SU-DHL-6 (cell line): ENCODE data around the gene MESD.

ENCODE experiments used
- H2AFZ ChIP-seq: fragments of 200-600 bp; sonication (generic); 2 replicates; pipeline ENCODE4 v1.6.1; 2014; ENCODE audit warnings: low read depth, mild to moderate bottlenecking, moderate library complexity, mixed read lengths, antibody characterized with exemption, low read length; ENCODE audit not compliant: severe bottlenecking
- H3F3A ChIP-seq: fragments of 200-600 bp; shearing (Covaris generic); 2 replicates; pipeline ENCODE4 v1.6.0; 2016; ENCODE audit warnings: antibody characterized with exemption, mild to moderate bottlenecking; ENCODE audit not compliant: insufficient read depth
- H3K27ac ChIP-seq: fragments of 200-600 bp; sonication (generic); 2 replicates; pipeline ENCODE4 v1.5.1; 2016; ENCODE audit warnings: low read depth, mild to moderate bottlenecking, low read length, moderate library complexity, mixed read lengths
- H3K27me3 ChIP-seq: fragments of 200-600 bp; sonication (generic), shearing (Covaris generic); 2 replicates; pipeline ENCODE4 v1.6.0; 2014; ENCODE audit warnings: mild to moderate bottlenecking, low read length
- H3K36me3 ChIP-seq: fragments of 200-600 bp; sonication (generic); 2 replicates; pipeline ENCODE4 v1.6.1; 2014; ENCODE audit warnings: mild to moderate bottlenecking, low read length, mixed read lengths
- H3K4me2 ChIP-seq: fragments of 300-600, 200-600 bp; shearing (Covaris generic), sonication (generic); 2 replicates; pipeline ENCODE4 v1.6.0; 2014; ENCODE audit warnings: low read length, low read depth, mild to moderate bottlenecking; ENCODE audit not compliant: poor library complexity, severe bottlenecking
- H3K4me3 ChIP-seq: fragments of 200-600 bp; sonication (generic); 2 replicates; pipeline ENCODE4 v1.5.1; 2014; ENCODE audit warnings: antibody characterized with exemption, low read length, mild to moderate bottlenecking, mixed read lengths; ENCODE audit not compliant: insufficient read depth, poor library complexity, severe bottlenecking
- H3K79me2 ChIP-seq: fragments of 200-600 bp; sonication (generic); 2 replicates; pipeline ENCODE4 v1.6.1; 2014; ENCODE audit warnings: mild to moderate bottlenecking, low read length, moderate library complexity; ENCODE audit not compliant: insufficient read depth
- H3K9ac ChIP-seq: fragments of 200-600 bp; sonication (generic); 2 replicates; pipeline ENCODE4 v1.7.0; 2014; ENCODE audit warnings: mild to moderate bottlenecking, low read length
- H3K9me2 ChIP-seq: fragments of 200-600 bp; sonication (generic); replicated peaks from 2 replicates; pipeline ENCODE4 v1.6.1; 2014; ENCODE audit warnings: low read length; ENCODE audit not compliant: insufficient read depth
- H3K9me3 ChIP-seq: fragments of 200-600 bp; sonication (generic); 2 replicates; pipeline ENCODE4 v1.6.1; 2014; ENCODE audit warnings: low read length, mixed read lengths; ENCODE audit not compliant: insufficient read depth
- H4K20me1 ChIP-seq: fragments of 200-600 bp; sonication (generic); 2 replicates; pipeline ENCODE4 v1.6.1; 2014; ENCODE audit warnings: low read depth, mild to moderate bottlenecking, antibody characterized with exemption, low read length, moderate library complexity, mixed read lengths
- CTCF ChIP-seq: fragments of 200-600 bp; sonication (generic); IDR thresholded peaks from one replicate; pipeline ENCODE4 v1.5.1; 2017; ENCODE audit warnings: antibody characterized with exemption, mild to moderate bottlenecking, low read length, moderate library complexity; ENCODE audit not compliant: insufficient read depth, poor library complexity, severe bottlenecking
- EZH2phosphoT487 ChIP-seq: fragments of 200-600 bp; sonication (generic), shearing (Covaris generic); conservative IDR thresholded peaks from 2 replicates; pipeline ENCODE4 v1.6.1; 2018; ENCODE audit warnings: mild to moderate bottlenecking, antibody characterized with exemption, low read length, moderate library complexity, mixed read lengths

The MESD gene

GRCh38 chr15:81013396-81013929 lies 23.8 kb upstream of the MESD start:
- Histone ChIP-seq H2AFZ (no peak overlapping the region), H3K79me2 (no peaks in the 10 kb centered on the region), H4K20me1 (no peaks in the 10 kb centered on the region), H3K9me3 (no peaks in the 10 kb centered on the region), H3K36me3 (no peaks in the 10 kb centered on the region), H3F3A (no peaks in the 10 kb centered on the region), H3K27me3 (no peaks in the 10 kb centered on the region), H3K9ac (no peak overlapping the region), H3K27ac (no peak overlapping the region), H3K9me2 (no peaks in the 10 kb centered on the region), H3K4me2 (no peak overlapping the region), H3K4me3 (no peak overlapping the region)
- TF ChIP-seq CTCF (no peak), EZH2phosphoT487 (no peak)

- Histone ChIP-seq H2AFZ (no peak overlapping the region), H3K36me3 (no peaks in the 10 kb centered on the region), H3K4me2 (no peak overlapping the region), H4K20me1 (no peaks in the 10 kb centered on the region), H3K27me3 (no peaks in the 10 kb centered on the region), H3K9ac (no peak overlapping the region), H3K9me2 (no peaks in the 10 kb centered on the region), H3F3A (no peaks in the 10 kb centered on the region), H3K4me3 (no peak overlapping the region), H3K79me2 (peaks cover 6% of the 10 kb centered on the region; the same call in 1 of the 2 replicates), H3K9me3 (no peaks in the 10 kb centered on the region), H3K27ac (no peak overlapping the region)
- TF ChIP-seq EZH2phosphoT487 (no peak), CTCF (no peak)
Measured at GRCh38 chr15:81012588-81012987, 23.0 kb upstream of the MESD start.

GRCh38 chr15:81011593-81011992 lies 22.0 kb upstream of the MESD start:
- no peak overlapping the region for H3K4me3 ChIP-seq
- H3K4me2 ChIP-seq = no peak overlapping the region
- no peak overlapping the region for H3K27ac ChIP-seq
- H3F3A ChIP-seq = no peaks in the 10 kb centered on the region
- no peaks in the 10 kb centered on the region for H3K36me3 ChIP-seq
- no peak overlapping the region for H2AFZ ChIP-seq
- TF ChIP-seq EZH2phosphoT487 (no peak), CTCF (no peak)
- H3K9ac ChIP-seq = no peak overlapping the region
- H3K9me2 ChIP-seq = no peaks in the 10 kb centered on the region
- peaks cover 15% of the 10 kb centered on the region for H3K79me2 ChIP-seq
- H3K9me3 ChIP-seq = no peaks in the 10 kb centered on the region
- no peaks in the 10 kb centered on the region for H4K20me1 ChIP-seq
- no peaks in the 10 kb centered on the region for H3K27me3 ChIP-seq
